ENCODE results near the gene ZNF215. TPM values are rescaled to one million over a fixed set of nuclear protein-coding genes. Genes with fewer than 3 reads are reported as not detected.

ZNF215 gene
- total RNA-seq, result 5.8 and 8.2 TPM in 2 replicates

GRCh38 chr11:6926208-6927029, at the start of gene ZNF215:
ZNF215 (plus strand) TSS chr11:6926426; CDS start chr11:6932273, 5,847 bp downstream.

GRCh38 chr11:6892400-6892799, 33.8 kb upstream of the ZNF215 start, which contains the start of gene OR2D2:
OR2D2 (minus strand) TSS chr11:6892500; CDS start chr11:6892500, 0 bp downstream.

GRCh38 chr11:6920702-6921101, 5.5 kb upstream of the ZNF215 start, which contains the start of gene OR2D3:
OR2D3 (plus strand) TSS chr11:6921002; CDS start chr11:6921002, 0 bp downstream.

Other genes with a start within 250 kb of the ZNF215 start
- 25.1 and 52.3 TPM in 2 replicates for gene MRPL17, start 243.1 kb upstream of the ZNF215 start, total RNA-seq
- under 0.01 and 0.07 TPM in 2 replicates for gene OR2AG2, start 154.4 kb upstream of the ZNF215 start, total RNA-seq
- not detected in 2 replicates for gene OR2AG1, start 143.4 kb upstream of the ZNF215 start, total RNA-seq
- gene OR6A2, start 126.7 kb upstream of the ZNF215 start, total RNA-seq, result under 0.01 and 0.14 TPM in 2 replicates
- gene OR10A5, start 80.7 kb upstream of the ZNF215 start, total RNA-seq, result not detected in 2 replicates
- gene OR10A2, start 63.4 kb upstream of the ZNF215 start, total RNA-seq, result not detected in 2 replicates
- not detected in 2 replicates for gene OR10A4, start 49.8 kb upstream of the ZNF215 start, total RNA-seq
- gene OR2D2, start 33.9 kb upstream of the ZNF215 start, total RNA-seq, result under 0.01 and 0.21 TPM in 2 replicates
- gene OR2D3, start 5.4 kb upstream of the ZNF215 start, total RNA-seq, result not detected in 2 replicates
- 2.1 TPM in 2 replicates for gene ZNF214, start 93.9 kb downstream of the ZNF215 start, total RNA-seq
- gene NLRP14, start 94.1 kb downstream of the ZNF215 start, total RNA-seq, result under 0.01 and 0.07 TPM in 2 replicates
- not detected in 2 replicates for gene RBMXL2, start 162.6 kb downstream of the ZNF215 start, total RNA-seq